ENCODE measurements around the gene SLC52A3. TPM values are rescaled to one million over a fixed set of nuclear protein-coding genes. Genes with fewer than 3 reads are reported as not detected.

SLC52A3 gene
- total and polyA plus RNA-seq, 2 experiments from 2014 or later: not detected

- Histone ChIP-seq H3K9ac (no peak overlapping the region), H3K27ac (no peak overlapping the region), H3K4me3 (no peak overlapping the region), H3K9me3 (ENCODE audit: low read depth) (no peaks in the 10 kb centered on the region), H3K36me3 (ENCODE audit: low read depth) (no peaks in the 10 kb centered on the region), H3K79me2 (ENCODE audit: insufficient read depth) (no peaks in the 10 kb centered on the region), H3K27me3 (replicated peaks; ENCODE audit: insufficient read depth) (peaks cover 31% of the 10 kb centered on the region), H2AFZ (no peak overlapping the region), H4K20me1 (ENCODE audit: insufficient read depth) (no peaks in the 10 kb centered on the region), H3F3A (ENCODE audit: insufficient read depth) (no peaks in the 10 kb centered on the region), H3K9me2 (ENCODE audit: insufficient read depth) (no peaks in the 10 kb centered on the region), H3K4me1 (ENCODE audit: insufficient read depth) (no peaks in the 10 kb centered on the region), H3K4me2 (ENCODE audit: unreplicated experiment) (no peak overlapping the region)
- DNase-seq: peak; percentile 6
- in situ Hi-C loops (cut with MboI): no loop called here
- TF ChIP-seq EZH2phosphoT487 (IDR thresholded peaks at IDR 0.05; ENCODE audit: insufficient read depth, low read depth): no peak
- WGBS, 2 experiments (ENCODE audit: low coverage in 1 of 2, low lambda C conversion rate in 2 of 2, missing lambda C conversion rate in 2 of 2): 55 to 62% methylated on average over 16 to 19 of the region's 24 CpGs
Observed at GRCh38 chr20:761418-762381, 6.6 kb downstream of the SLC52A3 start.

DNA sequence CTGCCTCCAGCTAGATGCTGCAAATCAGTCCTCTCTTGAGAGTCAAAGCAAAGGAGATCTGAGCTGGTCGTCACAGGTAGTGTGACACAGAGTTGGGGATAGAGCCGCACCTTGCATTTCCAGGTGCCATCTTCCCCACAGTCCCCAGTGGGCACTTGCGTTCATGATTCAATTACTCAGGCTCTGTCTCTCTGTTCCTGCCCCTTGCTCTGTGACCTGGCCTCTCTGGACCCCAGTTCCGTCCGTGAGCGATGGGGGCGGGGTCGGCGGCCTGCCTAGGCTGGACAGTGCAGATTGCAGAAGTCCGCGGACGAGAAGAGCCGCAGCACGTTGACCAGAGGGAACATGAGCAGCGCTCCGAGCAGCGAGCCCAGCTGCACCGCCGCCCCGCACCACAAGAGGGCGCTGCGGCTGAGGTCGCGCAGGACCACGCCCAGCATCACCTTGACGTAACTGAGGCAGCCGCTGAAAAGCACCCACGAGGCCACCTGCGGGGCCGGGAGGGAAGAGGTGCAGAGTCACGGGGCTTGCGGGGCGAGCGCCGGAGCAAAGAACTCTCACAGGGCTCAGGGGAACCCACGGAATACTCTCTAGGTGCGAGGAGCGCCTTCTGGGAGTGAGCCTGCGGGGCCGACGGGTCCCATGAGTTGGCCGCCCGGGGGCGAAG is 7.4 kb downstream of the SLC52A3 start:
- no peak overlapping the region for H3K4me3 ChIP-seq
- in situ Hi-C loops (cut with MboI): no loop called here
- H4K20me1 ChIP-seq (ENCODE audit: insufficient read depth): no peaks in the 10 kb centered on the region
- no peak overlapping the region for H3K27ac ChIP-seq
- H2AFZ ChIP-seq: no peak overlapping the region
- no peaks in the 10 kb centered on the region for H3F3A ChIP-seq (ENCODE audit: insufficient read depth)
- no peaks in the 10 kb centered on the region for H3K79me2 ChIP-seq (ENCODE audit: insufficient read depth)
- H3K9me3 ChIP-seq (ENCODE audit: low read depth): no peaks in the 10 kb centered on the region
- TF ChIP-seq EZH2phosphoT487 (IDR thresholded peaks at IDR 0.05; ENCODE audit: insufficient read depth, low read depth) (no peak), EZH2 (IDR thresholded peaks at IDR 0.05; ENCODE audit: insufficient read depth, poor library complexity, severe bottlenecking) (no peak)
- no peaks in the 10 kb centered on the region for H3K36me3 ChIP-seq (ENCODE audit: low read depth)
- peaks cover 31% of the 10 kb centered on the region for H3K27me3 ChIP-seq (replicated peaks; ENCODE audit: insufficient read depth)
- DNase-seq: peak; percentile 48
- WGBS, 2 experiments (ENCODE audit: low coverage in 1 of 2, low lambda C conversion rate in 2 of 2, missing lambda C conversion rate in 2 of 2): 29 to 30% methylated on average over 37 to 42 of the region's 44 CpGs
- no peaks in the 10 kb centered on the region for H3K4me1 ChIP-seq (ENCODE audit: insufficient read depth)
- no peak overlapping the region for H3K9ac ChIP-seq
- no peak overlapping the region for H3K4me2 ChIP-seq (ENCODE audit: unreplicated experiment)
- H3K9me2 ChIP-seq (ENCODE audit: insufficient read depth): no peaks in the 10 kb centered on the region

DNA sequence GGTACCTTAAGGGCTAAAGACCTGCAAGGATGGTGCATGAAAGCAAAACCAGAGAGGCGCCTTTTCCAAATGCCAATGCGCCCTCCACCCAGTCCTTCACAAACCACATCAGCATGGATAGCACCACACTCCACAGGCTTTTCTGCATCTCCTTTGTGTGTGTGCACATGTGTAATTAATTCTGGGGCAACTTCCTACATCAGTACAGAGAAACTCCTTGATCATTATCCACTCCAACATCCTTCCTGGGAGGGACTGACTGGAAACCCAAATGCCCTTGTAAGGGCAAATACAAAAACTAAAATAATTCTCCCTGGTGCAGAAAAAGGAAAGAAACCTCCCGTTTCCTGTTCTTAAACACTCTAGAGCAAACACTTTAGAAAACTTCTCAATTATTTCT is 10.8 kb downstream of the SLC52A3 start:
- H3K9me3 ChIP-seq (ENCODE audit: low read depth): no peaks in the 10 kb centered on the region
- no peak overlapping the region for H3K27ac ChIP-seq
- WGBS, 2 experiments (ENCODE audit: low coverage in 1 of 2, low lambda C conversion rate in 2 of 2, missing lambda C conversion rate in 2 of 2): 53 to 62% methylated on average over 3 of the region's 3 CpGs
- no peaks in the 10 kb centered on the region for H3K79me2 ChIP-seq (ENCODE audit: insufficient read depth)
- no peak for DNase-seq
- H3K9me2 ChIP-seq (ENCODE audit: insufficient read depth): no peaks in the 10 kb centered on the region
- in situ Hi-C loops (cut with MboI): no loop called here
- no peaks in the 10 kb centered on the region for H3F3A ChIP-seq (ENCODE audit: insufficient read depth)
- H3K4me2 ChIP-seq (ENCODE audit: unreplicated experiment): no peak overlapping the region
- no peak overlapping the region for H3K4me3 ChIP-seq
- no peaks in the 10 kb centered on the region for H4K20me1 ChIP-seq (ENCODE audit: insufficient read depth)
- H3K4me1 ChIP-seq (ENCODE audit: insufficient read depth): no peaks in the 10 kb centered on the region
- no peak overlapping the region for H3K9ac ChIP-seq
- no peaks in the 10 kb centered on the region for H3K36me3 ChIP-seq (ENCODE audit: low read depth)
- TF ChIP-seq EZH2phosphoT487 (IDR thresholded peaks at IDR 0.05; ENCODE audit: insufficient read depth, low read depth) (no peak), EZH2 (IDR thresholded peaks at IDR 0.05; ENCODE audit: insufficient read depth, poor library complexity, severe bottlenecking) (no peak)
- no peak overlapping the region for H2AFZ ChIP-seq
- H3K27me3 ChIP-seq (replicated peaks; ENCODE audit: insufficient read depth): peaks cover 35% of the 10 kb centered on the region

DNA sequence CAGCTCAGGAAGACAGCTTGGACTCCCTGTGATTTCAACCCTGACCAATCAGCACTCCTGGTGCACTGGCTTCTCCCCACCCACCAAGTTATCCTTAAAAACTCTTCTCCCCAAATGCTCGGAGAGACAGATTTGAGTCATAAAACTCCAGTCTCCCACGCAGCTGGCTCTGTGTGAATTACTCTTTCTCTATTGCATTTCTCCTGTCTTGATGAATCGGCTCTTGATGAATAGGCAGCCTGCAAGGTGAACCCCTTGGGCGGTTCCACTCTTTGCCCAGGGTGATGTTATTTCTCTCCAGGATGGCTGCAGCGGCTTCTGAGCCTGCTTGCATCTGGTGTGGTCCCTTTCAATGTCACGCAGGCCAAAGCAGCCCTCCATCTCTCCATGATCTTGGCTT is 12.4 kb downstream of the SLC52A3 start:
- peaks cover 45% of the 10 kb centered on the region for H3K27me3 ChIP-seq (replicated peaks; ENCODE audit: insufficient read depth)
- no peak for TF ChIP-seq EZH2phosphoT487 (IDR thresholded peaks at IDR 0.05; ENCODE audit: insufficient read depth, low read depth)
- no peak for TF ChIP-seq EZH2 (IDR thresholded peaks at IDR 0.05; ENCODE audit: insufficient read depth, poor library complexity, severe bottlenecking)
- no peak overlapping the region for H2AFZ ChIP-seq
- H3K9me2 ChIP-seq (ENCODE audit: insufficient read depth): no peaks in the 10 kb centered on the region
- in situ Hi-C loops (cut with MboI): no loop called here
- no peaks in the 10 kb centered on the region for H4K20me1 ChIP-seq (ENCODE audit: insufficient read depth)
- no peaks in the 10 kb centered on the region for H3K36me3 ChIP-seq (ENCODE audit: low read depth)
- WGBS, 2 experiments (ENCODE audit: low coverage in 1 of 2, low lambda C conversion rate in 2 of 2, missing lambda C conversion rate in 2 of 2): 32 to 34% methylated on average over 6 of the region's 6 CpGs
- no peak overlapping the region for H3K4me2 ChIP-seq (ENCODE audit: unreplicated experiment)
- no peak overlapping the region for H3K27ac ChIP-seq
- H3K9ac ChIP-seq: no peak overlapping the region
- no peaks in the 10 kb centered on the region for H3K9me3 ChIP-seq (ENCODE audit: low read depth)
- no peaks in the 10 kb centered on the region for H3K4me1 ChIP-seq (ENCODE audit: insufficient read depth)
- H3K4me3 ChIP-seq: no peak overlapping the region
- DNase-seq: peak; percentile 49
- H3K79me2 ChIP-seq (ENCODE audit: insufficient read depth): no peaks in the 10 kb centered on the region
- no peaks in the 10 kb centered on the region for H3F3A ChIP-seq (ENCODE audit: insufficient read depth)
